Stimulated activated memory B cell treated with anti-CD40 and anti-IgM and Interleukin-4, amounts not matched to agents 10 μg/mL and 1 μg/mL and 100 μg/mL, for 72 hours (primary cell): ENCODE measurements around the gene LAMA3.

Experiments used
- ATAC-seq: fragments of 150-1000 bp; cut with Tn5 transposase; 2 replicates; pipeline ENCODE4 v1.10.0; 2021
- H3K27ac Mint-ChIP-seq: one replicate; pipeline ENCODE4 v1.8.0; 2022; ENCODE audit warnings: mild to moderate bottlenecking, mixed read lengths
- H3K27me3 Mint-ChIP-seq: one replicate; pipeline ENCODE4 v1.8.0; 2022; ENCODE audit warnings: mixed read lengths
- H3K36me3 Mint-ChIP-seq: one replicate; pipeline ENCODE4 v1.8.0; 2022; ENCODE audit warnings: mixed read lengths
- H3K4me1 Mint-ChIP-seq: one replicate; pipeline ENCODE4 v1.8.0; 2022; ENCODE audit warnings: mixed read lengths
- H3K4me3 Mint-ChIP-seq: one replicate; pipeline ENCODE4 v1.8.0; 2022; ENCODE audit warnings: mild to moderate bottlenecking, moderate library complexity, mixed read lengths
- H3K9me3 Mint-ChIP-seq: one replicate; pipeline ENCODE4 v1.8.0; 2022; ENCODE audit warnings: mixed read lengths

Gene LAMA3

GRCh38 chr18:23824240-23824639 is 135.0 kb downstream of the LAMA3 start:
- ATAC-seq, result no peak
- Mint-ChIP-seq H3K36me3 (no peaks in the 10 kb centered on the region), H3K4me3 (no peak overlapping the region), H3K4me1 (peaks cover 8% of the 10 kb centered on the region), H3K9me3 (no peaks in the 10 kb centered on the region), H3K27ac (no peak overlapping the region), H3K27me3 (no peaks in the 10 kb centered on the region)

DNA sequence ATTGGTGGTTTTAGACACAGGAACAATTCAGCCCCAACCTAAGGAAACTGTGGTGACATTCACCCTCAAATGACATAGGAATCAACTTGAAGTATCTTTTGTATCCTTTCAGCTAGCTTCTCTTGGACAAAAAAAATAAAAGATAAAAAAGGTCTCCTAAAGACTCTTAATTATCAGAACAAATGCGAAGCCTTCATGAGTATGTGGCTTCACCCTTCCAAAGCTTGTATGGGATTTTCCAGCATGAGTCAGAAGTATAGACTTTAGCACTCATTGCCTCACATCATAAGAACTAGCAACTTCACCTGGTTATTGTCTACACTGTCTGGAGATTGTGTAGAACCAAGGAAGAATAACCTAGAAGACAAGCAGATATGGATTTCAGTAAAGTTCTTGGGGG is 135.4 kb downstream of the LAMA3 start:
- peaks cover 8% of the 10 kb centered on the region for H3K4me1 Mint-ChIP-seq
- no peaks in the 10 kb centered on the region for H3K9me3 Mint-ChIP-seq
- H3K27ac Mint-ChIP-seq, result no peak overlapping the region
- H3K36me3 Mint-ChIP-seq, result no peaks in the 10 kb centered on the region
- no peak for ATAC-seq
- H3K4me3 Mint-ChIP-seq, result no peak overlapping the region
- H3K27me3 Mint-ChIP-seq, result no peaks in the 10 kb centered on the region

- H3K36me3 Mint-ChIP-seq, result no peaks in the 10 kb centered on the region
- no peak overlapping the region for H3K27ac Mint-ChIP-seq
- ATAC-seq, result no peak
Observed at GRCh38 chr18:23825496-23825895, 136.2 kb downstream of the LAMA3 start.

DNA sequence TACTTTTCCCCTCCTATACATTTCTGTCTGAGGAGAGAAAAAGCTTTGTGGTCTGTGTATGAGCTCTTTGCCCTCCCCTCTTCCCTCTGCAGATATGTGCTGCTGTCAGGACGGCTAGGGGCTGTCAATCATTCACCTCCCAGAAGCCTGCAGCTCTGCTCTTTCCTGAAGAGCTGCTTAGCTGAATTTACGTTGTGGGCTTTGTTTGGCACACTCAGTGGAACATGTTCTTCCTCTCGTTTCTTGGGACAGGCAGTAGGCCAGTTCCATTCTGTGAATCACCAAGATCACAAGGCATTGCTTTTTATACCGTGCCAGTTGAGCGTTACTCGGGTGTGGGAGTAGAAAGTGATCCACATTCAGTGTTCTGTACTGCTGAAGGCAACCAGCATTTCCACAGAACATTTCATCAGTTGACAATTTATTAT is 136.7 kb downstream of the LAMA3 start:
- Mint-ChIP-seq H3K4me3 (no peak overlapping the region), H3K27ac (no peak overlapping the region), H3K9me3 (no peaks in the 10 kb centered on the region), H3K4me1 (peaks cover 8% of the 10 kb centered on the region), H3K36me3 (no peaks in the 10 kb centered on the region), H3K27me3 (no peaks in the 10 kb centered on the region)
- ATAC-seq, result no peak

More at GRCh38 chr18:23825496-23825895, 136.2 kb downstream of the LAMA3 start:
- Mint-ChIP-seq H3K9me3 (no peaks in the 10 kb centered on the region), H3K27me3 (no peaks in the 10 kb centered on the region), H3K4me1 (peaks cover 8% of the 10 kb centered on the region), H3K4me3 (no peak overlapping the region)

GRCh38 chr18:23826850-23827620 is 137.8 kb downstream of the LAMA3 start:
- Mint-ChIP-seq H3K27ac (no peak overlapping the region), H3K27me3 (no peaks in the 10 kb centered on the region), H3K4me3 (no peak overlapping the region), H3K9me3 (no peaks in the 10 kb centered on the region), H3K4me1 (peaks cover 8% of the 10 kb centered on the region), H3K36me3 (no peaks in the 10 kb centered on the region)
- ATAC-seq, result no peak

DNA sequence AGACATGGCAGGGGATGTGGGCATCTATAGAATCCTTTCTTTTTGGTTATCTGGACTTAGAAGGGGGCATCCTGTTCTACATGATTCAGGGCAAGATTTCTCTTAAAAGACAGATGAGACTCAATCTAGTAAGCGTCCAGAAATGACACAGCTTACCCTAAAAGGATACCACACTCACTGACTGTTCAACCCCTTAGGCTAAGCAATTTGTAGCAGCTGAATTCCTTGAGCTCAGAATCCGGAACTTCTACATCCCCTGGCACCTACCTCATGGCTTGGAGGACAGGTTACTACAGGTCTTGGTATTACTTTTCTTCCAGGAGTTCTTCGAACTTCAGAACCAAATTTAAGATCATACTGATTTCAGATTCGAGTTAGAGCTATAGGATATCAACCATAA is 138.4 kb downstream of the LAMA3 start:
- ATAC-seq, result no peak
- no peaks in the 10 kb centered on the region for H3K9me3 Mint-ChIP-seq
- no peak overlapping the region for H3K27ac Mint-ChIP-seq
- no peaks in the 10 kb centered on the region for H3K27me3 Mint-ChIP-seq
- H3K4me3 Mint-ChIP-seq, result no peak overlapping the region
- peaks cover 8% of the 10 kb centered on the region for H3K4me1 Mint-ChIP-seq
- no peaks in the 10 kb centered on the region for H3K36me3 Mint-ChIP-seq

DNA sequence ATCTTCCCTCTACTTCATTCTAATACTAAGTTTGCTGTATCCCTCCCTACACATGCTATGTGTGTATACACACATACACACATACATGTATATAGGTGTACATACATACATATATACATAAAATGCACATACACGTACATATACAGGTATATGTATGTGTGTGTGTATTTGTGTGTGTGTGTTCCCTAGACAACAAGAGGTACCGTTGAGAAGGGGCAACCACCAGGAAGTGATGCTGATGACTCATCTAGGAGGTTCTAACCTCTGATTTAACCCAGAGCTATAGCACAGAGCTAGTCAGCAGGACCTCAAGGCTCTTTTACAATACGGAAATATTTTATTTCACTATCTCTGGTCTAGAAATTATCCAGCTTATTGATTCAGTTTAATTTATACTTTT is 139.2 kb downstream of the LAMA3 start:
- Mint-ChIP-seq H3K4me3 (no peak overlapping the region), H3K27ac (peak overlapping the region; percentile 34), H3K36me3 (no peaks in the 10 kb centered on the region), H3K27me3 (no peaks in the 10 kb centered on the region), H3K4me1 (peaks cover 8% of the 10 kb centered on the region), H3K9me3 (no peaks in the 10 kb centered on the region)
- ATAC-seq, result peak; percentile 88

DNA sequence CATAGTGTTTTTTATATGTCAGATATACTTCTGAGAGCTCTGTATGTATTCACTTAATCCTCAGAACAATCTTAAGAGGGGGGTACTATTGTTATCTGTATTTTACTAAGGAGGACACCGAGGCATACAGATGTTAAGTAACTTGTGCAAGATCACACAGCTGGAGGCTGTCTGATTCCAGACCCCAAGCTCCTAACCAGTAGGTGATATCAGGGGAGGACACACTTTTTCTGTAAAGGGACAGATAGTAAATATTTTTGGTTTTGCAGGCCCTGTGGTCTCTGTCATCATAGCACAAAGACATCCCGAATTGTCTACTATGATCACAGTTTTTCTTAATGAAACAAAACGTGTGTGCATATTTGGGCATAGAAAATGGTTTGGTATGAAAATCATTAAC is 143.7 kb downstream of the LAMA3 start:
- Mint-ChIP-seq H3K27ac (no peak overlapping the region), H3K9me3 (no peaks in the 10 kb centered on the region), H3K36me3 (no peaks in the 10 kb centered on the region), H3K4me1 (peaks cover 8% of the 10 kb centered on the region), H3K27me3 (no peaks in the 10 kb centered on the region), H3K4me3 (no peak overlapping the region)
- ATAC-seq, result no peak

GRCh38 chr18:23833714-23834113 is 144.5 kb downstream of the LAMA3 start:
- no peak for ATAC-seq
- Mint-ChIP-seq H3K27ac (no peak overlapping the region), H3K36me3 (no peaks in the 10 kb centered on the region), H3K4me3 (no peak overlapping the region), H3K4me1 (peaks cover 3% of the 10 kb centered on the region), H3K9me3 (no peaks in the 10 kb centered on the region), H3K27me3 (no peaks in the 10 kb centered on the region)

DNA sequence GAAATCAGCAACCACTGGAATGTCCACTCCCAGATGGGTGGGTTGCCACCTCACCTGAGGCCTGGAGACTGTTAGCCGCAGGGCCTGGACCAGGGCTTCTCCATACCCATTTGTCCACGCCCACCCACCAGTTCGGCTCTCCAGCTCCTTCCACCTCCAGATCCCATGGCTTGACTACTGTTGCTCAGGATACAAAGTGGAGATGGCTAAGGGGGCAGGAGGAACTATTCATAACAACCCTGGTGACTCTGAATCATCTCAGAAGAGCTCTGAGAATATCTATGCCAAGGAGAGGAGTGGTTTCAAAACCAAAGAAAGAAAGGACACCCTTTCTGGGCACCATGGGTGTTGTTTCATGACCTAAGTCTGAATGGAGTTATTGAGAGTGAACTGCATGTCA is 145.8 kb downstream of the LAMA3 start:
- Mint-ChIP-seq H3K4me3 (no peak overlapping the region), H3K27ac (no peak overlapping the region), H3K27me3 (no peaks in the 10 kb centered on the region), H3K9me3 (no peaks in the 10 kb centered on the region), H3K4me1 (no peaks in the 10 kb centered on the region), H3K36me3 (no peaks in the 10 kb centered on the region)
- no peak for ATAC-seq

DNA sequence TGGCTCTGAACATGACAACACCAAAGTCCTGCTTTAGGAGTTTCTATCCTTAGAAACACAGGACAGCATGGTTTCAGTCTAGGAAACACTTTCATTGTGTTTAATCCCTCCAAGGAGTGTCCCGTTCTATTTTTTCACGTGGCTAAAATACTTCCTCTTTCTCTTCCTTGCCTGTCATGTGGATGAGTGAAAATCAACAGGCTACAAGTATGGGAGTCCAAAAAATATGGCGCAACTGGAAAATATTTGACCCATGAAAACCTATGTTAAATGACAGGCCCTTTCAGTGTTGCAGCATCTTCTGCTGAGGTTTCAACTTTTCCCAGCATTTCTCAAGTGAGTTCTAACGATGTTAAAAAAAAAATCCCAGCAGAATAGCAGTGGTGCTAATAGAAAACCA is 146.3 kb downstream of the LAMA3 start:
- no peaks in the 10 kb centered on the region for H3K9me3 Mint-ChIP-seq
- no peak overlapping the region for H3K27ac Mint-ChIP-seq
- H3K36me3 Mint-ChIP-seq, result no peaks in the 10 kb centered on the region
- H3K4me1 Mint-ChIP-seq, result no peaks in the 10 kb centered on the region
- no peaks in the 10 kb centered on the region for H3K27me3 Mint-ChIP-seq
- ATAC-seq, result no peak
- no peak overlapping the region for H3K4me3 Mint-ChIP-seq

- H3K9me3 Mint-ChIP-seq, result no peaks in the 10 kb centered on the region
- no peak overlapping the region for H3K27ac Mint-ChIP-seq
- no peaks in the 10 kb centered on the region for H3K4me1 Mint-ChIP-seq
- no peak for ATAC-seq
- no peaks in the 10 kb centered on the region for H3K27me3 Mint-ChIP-seq
- H3K4me3 Mint-ChIP-seq, result no peak overlapping the region
- no peaks in the 10 kb centered on the region for H3K36me3 Mint-ChIP-seq
Observed at GRCh38 chr18:23837591-23837990, 148.3 kb downstream of the LAMA3 start.

DNA sequence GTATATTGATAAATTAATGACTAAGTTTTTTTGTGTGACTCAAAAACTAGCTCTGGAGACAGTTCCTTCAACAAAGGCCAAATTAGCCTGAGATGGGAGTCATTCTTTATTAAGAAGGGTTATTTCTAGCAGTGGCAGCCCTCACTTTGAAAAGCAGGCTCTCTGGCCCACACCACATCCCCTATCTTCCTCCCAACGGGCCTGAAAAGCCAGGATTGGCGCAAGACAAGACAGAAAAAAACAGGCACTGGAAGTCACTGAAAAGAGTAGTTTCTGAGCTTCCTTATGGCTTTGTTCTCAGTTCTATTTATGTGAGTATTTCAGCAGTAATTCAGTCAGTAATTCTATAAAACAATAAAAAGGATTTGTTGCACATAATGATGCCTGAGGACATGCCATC is 149.0 kb downstream of the LAMA3 start:
- no peaks in the 10 kb centered on the region for H3K4me1 Mint-ChIP-seq
- no peak overlapping the region for H3K4me3 Mint-ChIP-seq
- no peaks in the 10 kb centered on the region for H3K36me3 Mint-ChIP-seq
- no peaks in the 10 kb centered on the region for H3K9me3 Mint-ChIP-seq
- H3K27me3 Mint-ChIP-seq, result no peaks in the 10 kb centered on the region
- no peak overlapping the region for H3K27ac Mint-ChIP-seq
- no peak for ATAC-seq

DNA sequence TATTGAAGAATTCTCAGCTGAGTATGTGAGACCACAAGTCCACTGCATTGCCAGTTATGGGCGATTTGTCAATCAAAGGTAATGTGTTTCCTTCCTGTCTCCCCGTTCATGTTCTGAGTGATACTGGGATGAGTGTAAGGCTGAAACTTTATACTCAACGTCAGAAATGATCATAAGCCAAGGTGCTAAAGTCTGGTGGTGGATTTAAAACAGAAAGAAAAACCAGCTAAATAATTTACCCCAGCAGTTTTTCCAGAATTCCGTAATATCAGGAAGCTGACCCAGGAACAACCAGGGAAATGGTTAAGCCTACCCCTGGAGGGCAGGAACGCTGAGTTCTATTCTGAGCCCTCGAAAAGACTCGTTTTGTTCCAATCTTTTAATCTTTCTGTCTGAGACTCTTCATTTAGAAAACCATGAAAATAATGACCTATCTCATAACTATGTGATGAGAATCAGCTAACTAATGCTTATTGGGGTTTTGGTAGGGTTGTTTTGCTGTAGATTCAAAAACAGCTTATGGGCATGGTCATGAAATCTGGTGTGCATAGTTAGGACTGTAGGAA is 149.6 kb downstream of the LAMA3 start:
- ATAC-seq, result no peak
- Mint-ChIP-seq H3K4me3 (no peak overlapping the region), H3K4me1 (no peaks in the 10 kb centered on the region), H3K27me3 (no peaks in the 10 kb centered on the region), H3K36me3 (no peaks in the 10 kb centered on the region), H3K9me3 (no peaks in the 10 kb centered on the region), H3K27ac (no peak overlapping the region)

DNA sequence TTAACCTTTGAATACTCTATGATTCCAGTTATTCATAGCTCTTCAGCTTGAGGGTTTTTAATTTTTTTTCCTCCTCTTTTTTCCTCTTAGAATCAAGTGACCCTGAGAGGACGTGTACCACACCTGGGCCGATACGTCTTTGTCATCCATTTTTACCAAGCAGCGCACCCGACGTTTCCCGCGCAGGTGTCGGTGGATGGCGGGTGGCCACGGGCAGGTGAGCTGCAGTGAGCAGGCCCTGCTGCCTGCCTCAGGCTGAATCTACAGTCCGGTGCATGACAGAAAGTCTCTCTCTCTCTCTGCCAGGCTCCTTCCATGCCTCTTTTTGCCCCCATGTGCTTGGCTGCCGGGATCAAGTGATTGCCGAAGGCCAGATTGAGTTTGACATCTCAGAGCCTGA is 153.1 kb downstream of the LAMA3 start:
- no peaks in the 10 kb centered on the region for H3K4me1 Mint-ChIP-seq
- no peak overlapping the region for H3K4me3 Mint-ChIP-seq
- H3K27ac Mint-ChIP-seq, result no peak overlapping the region
- no peaks in the 10 kb centered on the region for H3K27me3 Mint-ChIP-seq
- no peaks in the 10 kb centered on the region for H3K9me3 Mint-ChIP-seq
- no peak for ATAC-seq
- no peaks in the 10 kb centered on the region for H3K36me3 Mint-ChIP-seq

- Mint-ChIP-seq H3K27ac (no peak overlapping the region), H3K27me3 (no peaks in the 10 kb centered on the region), H3K4me1 (no peaks in the 10 kb centered on the region), H3K36me3 (no peaks in the 10 kb centered on the region), H3K9me3 (no peaks in the 10 kb centered on the region), H3K4me3 (no peak overlapping the region)
- no peak for ATAC-seq
Observed at GRCh38 chr18:23844991-23845680, 155.9 kb downstream of the LAMA3 start.
